ENCODE data around the gene MBP. TPM values are rescaled to one million over a fixed set of nuclear protein-coding genes. Genes with fewer than 3 reads are reported as not detected.

The MBP gene
- total and polyA plus RNA-seq, 2 experiments from 2014 or later, result 18.4 to 22.9 TPM

DNA sequence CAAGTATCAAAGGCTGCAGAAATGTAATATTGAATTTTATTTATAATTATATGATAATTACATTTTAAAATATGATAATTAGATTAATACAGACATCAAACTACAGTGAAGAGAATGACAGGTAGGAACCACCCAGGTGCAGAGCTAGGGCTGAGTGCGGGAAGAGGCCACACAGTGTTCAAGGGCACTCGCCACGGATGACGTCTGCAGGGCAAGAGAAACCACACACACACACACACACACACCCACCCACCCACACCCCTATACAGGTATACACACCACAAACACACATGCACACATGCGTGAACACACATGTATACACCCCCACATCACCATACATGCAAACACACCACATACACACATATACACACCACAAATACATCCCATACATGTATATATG is 41.2 kb downstream of the MBP start:
- no peak overlapping the region for H3K27ac ChIP-seq (ENCODE audit: low read depth)
- H3K4me1 ChIP-seq (ENCODE audit: insufficient read depth), result peaks cover 31% of the 10 kb centered on the region
- no peaks in the 10 kb centered on the region for H3K9me3 Mint-ChIP-seq
- peaks cover 52% of the 10 kb centered on the region for H3K4me1 Mint-ChIP-seq
- H3K27me3 Mint-ChIP-seq (ENCODE audit: insufficient read depth, low read depth, poor library complexity), result peaks cover 35% of the 10 kb centered on the region
- H3K79me2 ChIP-seq (replicated peaks; ENCODE audit: insufficient read depth), result no peaks in the 10 kb centered on the region
- no peak overlapping the region for H3K4me3 ChIP-seq
- H3K4me2 ChIP-seq, result no peak overlapping the region
- no peaks in the 10 kb centered on the region for H3F3A ChIP-seq (replicated peaks; ENCODE audit: low read depth)
- DNase-seq (ENCODE audit: low spot score), result no peak
- H4K20me1 ChIP-seq (replicated peaks; ENCODE audit: insufficient read depth), result no peaks in the 10 kb centered on the region
- no peak overlapping the region for H3K27ac Mint-ChIP-seq
- TF ChIP-seq NANOG (IDR thresholded peaks at IDR 0.05; ENCODE audit: borderline replicate concordance) (no peak), JUNB (IDR thresholded peaks at IDR 0.05; ENCODE audit: unreplicated experiment) (no peak), EZH2phosphoT487 (IDR thresholded peaks at IDR 0.05; ENCODE audit: unreplicated experiment) (no peak), CREB1 (CRISPR knock-in tag; IDR thresholded peaks at IDR 0.05; ENCODE audit: low read depth) (no peak), ZNF331 (CRISPR knock-in tag; IDR thresholded peaks at IDR 0.05; ENCODE audit: low read depth) (no peak), STAT1 (IDR thresholded peaks at IDR 0.05; ENCODE audit: unreplicated experiment) (no peak), EZH2 (IDR thresholded peaks at IDR 0.05; ENCODE audit: low read depth, unreplicated experiment) (no peak), POLR2AphosphoS5 (IDR thresholded peaks at IDR 0.05; ENCODE audit: low read depth) (no peak), ZNF114 (CRISPR knock-in tag; IDR thresholded peaks at IDR 0.05) (no peak)
- TF ChIP-seq, protein P1, sequence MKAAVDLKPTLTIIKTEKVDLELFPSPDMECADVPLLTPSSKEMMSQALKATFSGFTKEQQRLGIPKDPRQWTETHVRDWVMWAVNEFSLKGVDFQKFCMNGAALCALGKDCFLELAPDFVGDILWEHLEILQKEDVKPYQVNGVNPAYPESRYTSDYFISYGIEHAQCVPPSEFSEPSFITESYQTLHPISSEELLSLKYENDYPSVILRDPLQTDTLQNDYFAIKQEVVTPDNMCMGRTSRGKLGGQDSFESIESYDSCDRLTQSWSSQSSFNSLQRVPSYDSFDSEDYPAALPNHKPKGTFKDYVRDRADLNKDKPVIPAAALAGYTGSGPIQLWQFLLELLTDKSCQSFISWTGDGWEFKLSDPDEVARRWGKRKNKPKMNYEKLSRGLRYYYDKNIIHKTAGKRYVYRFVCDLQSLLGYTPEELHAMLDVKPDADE (IDR thresholded peaks at IDR 0.05), result no peak
- TF ChIP-seq, protein P2, sequence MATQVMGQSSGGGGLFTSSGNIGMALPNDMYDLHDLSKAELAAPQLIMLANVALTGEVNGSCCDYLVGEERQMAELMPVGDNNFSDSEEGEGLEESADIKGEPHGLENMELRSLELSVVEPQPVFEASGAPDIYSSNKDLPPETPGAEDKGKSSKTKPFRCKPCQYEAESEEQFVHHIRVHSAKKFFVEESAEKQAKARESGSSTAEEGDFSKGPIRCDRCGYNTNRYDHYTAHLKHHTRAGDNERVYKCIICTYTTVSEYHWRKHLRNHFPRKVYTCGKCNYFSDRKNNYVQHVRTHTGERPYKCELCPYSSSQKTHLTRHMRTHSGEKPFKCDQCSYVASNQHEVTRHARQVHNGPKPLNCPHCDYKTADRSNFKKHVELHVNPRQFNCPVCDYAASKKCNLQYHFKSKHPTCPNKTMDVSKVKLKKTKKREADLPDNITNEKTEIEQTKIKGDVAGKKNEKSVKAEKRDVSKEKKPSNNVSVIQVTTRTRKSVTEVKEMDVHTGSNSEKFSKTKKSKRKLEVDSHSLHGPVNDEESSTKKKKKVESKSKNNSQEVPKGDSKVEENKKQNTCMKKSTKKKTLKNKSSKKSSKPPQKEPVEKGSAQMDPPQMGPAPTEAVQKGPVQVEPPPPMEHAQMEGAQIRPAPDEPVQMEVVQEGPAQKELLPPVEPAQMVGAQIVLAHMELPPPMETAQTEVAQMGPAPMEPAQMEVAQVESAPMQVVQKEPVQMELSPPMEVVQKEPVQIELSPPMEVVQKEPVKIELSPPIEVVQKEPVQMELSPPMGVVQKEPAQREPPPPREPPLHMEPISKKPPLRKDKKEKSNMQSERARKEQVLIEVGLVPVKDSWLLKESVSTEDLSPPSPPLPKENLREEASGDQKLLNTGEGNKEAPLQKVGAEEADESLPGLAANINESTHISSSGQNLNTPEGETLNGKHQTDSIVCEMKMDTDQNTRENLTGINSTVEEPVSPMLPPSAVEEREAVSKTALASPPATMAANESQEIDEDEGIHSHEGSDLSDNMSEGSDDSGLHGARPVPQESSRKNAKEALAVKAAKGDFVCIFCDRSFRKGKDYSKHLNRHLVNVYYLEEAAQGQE (IDR thresholded peaks at IDR 0.05; ENCODE audit: unreplicated experiment), result no peak
- TF ChIP-seq, protein P3, sequence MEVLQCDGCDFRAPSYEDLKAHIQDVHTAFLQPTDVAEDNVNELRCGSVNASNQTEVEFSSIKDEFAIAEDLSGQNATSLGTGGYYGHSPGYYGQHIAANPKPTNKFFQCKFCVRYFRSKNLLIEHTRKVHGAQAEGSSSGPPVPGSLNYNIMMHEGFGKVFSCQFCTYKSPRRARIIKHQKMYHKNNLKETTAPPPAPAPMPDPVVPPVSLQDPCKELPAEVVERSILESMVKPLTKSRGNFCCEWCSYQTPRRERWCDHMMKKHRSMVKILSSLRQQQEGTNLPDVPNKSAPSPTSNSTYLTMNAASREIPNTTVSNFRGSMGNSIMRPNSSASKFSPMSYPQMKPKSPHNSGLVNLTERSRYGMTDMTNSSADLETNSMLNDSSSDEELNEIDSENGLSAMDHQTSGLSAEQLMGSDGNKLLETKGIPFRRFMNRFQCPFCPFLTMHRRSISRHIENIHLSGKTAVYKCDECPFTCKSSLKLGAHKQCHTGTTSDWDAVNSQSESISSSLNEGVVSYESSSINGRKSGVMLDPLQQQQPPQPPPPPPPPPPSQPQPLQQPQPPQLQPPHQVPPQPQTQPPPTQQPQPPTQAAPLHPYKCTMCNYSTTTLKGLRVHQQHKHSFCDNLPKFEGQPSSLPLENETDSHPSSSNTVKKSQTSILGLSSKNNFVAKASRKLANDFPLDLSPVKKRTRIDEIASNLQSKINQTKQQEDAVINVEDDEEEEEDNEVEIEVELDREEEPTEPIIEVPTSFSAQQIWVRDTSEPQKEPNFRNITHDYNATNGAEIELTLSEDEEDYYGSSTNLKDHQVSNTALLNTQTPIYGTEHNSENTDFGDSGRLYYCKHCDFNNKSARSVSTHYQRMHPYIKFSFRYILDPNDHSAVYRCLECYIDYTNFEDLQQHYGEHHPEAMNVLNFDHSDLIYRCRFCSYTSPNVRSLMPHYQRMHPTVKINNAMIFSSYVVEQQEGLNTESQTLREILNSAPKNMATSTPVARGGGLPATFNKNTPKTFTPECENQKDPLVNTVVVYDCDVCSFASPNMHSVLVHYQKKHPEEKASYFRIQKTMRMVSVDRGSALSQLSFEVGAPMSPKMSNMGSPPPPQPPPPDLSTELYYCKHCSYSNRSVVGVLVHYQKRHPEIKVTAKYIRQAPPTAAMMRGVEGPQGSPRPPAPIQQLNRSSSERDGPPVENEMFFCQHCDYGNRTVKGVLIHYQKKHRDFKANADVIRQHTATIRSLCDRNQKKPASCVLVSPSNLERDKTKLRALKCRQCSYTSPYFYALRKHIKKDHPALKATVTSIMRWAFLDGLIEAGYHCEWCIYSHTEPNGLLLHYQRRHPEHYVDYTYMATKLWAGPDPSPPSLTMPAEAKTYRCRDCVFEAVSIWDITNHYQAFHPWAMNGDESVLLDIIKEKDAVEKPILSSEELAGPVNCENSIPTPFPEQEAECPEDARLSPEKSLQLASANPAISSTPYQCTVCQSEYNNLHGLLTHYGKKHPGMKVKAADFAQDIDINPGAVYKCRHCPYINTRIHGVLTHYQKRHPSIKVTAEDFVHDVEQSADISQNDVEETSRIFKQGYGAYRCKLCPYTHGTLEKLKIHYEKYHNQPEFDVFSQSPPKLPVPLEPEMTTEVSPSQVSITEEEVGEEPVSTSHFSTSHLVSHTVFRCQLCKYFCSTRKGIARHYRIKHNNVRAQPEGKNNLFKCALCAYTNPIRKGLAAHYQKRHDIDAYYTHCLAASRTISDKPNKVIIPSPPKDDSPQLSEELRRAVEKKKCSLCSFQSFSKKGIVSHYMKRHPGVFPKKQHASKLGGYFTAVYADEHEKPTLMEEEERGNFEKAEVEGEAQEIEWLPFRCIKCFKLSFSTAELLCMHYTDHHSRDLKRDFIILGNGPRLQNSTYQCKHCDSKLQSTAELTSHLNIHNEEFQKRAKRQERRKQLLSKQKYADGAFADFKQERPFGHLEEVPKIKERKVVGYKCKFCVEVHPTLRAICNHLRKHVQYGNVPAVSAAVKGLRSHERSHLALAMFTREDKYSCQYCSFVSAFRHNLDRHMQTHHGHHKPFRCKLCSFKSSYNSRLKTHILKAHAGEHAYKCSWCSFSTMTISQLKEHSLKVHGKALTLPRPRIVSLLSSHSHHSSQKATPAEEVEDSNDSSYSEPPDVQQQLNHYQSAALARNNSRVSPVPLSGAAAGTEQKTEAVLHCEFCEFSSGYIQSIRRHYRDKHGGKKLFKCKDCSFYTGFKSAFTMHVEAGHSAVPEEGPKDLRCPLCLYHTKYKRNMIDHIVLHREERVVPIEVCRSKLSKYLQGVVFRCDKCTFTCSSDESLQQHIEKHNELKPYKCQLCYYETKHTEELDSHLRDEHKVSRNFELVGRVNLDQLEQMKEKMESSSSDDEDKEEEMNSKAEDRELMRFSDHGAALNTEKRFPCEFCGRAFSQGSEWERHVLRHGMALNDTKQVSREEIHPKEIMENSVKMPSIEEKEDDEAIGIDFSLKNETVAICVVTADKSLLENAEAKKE (CRISPR knock-in tag; IDR thresholded peaks at IDR 0.05), result no peak
- TF ChIP-seq, protein P4, sequence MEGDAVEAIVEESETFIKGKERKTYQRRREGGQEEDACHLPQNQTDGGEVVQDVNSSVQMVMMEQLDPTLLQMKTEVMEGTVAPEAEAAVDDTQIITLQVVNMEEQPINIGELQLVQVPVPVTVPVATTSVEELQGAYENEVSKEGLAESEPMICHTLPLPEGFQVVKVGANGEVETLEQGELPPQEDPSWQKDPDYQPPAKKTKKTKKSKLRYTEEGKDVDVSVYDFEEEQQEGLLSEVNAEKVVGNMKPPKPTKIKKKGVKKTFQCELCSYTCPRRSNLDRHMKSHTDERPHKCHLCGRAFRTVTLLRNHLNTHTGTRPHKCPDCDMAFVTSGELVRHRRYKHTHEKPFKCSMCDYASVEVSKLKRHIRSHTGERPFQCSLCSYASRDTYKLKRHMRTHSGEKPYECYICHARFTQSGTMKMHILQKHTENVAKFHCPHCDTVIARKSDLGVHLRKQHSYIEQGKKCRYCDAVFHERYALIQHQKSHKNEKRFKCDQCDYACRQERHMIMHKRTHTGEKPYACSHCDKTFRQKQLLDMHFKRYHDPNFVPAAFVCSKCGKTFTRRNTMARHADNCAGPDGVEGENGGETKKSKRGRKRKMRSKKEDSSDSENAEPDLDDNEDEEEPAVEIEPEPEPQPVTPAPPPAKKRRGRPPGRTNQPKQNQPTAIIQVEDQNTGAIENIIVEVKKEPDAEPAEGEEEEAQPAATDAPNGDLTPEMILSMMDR (conservative IDR thresholded peaks at IDR 0.05; ENCODE audit: low read depth in 2 of 2), result no peak
- no peaks in the 10 kb centered on the region for H3K36me3 ChIP-seq (ENCODE audit: insufficient read depth)
- H3K36me3 Mint-ChIP-seq (ENCODE audit: low read depth), result no peaks in the 10 kb centered on the region; the same call in 2 of the 3 replicates
- H3K9me2 ChIP-seq (ENCODE audit: insufficient read depth), result no peaks in the 10 kb centered on the region
- no peak overlapping the region for H2AFZ ChIP-seq
- H3K4me3 Mint-ChIP-seq, result no peak overlapping the region
- H3K27me3 ChIP-seq (ENCODE audit: insufficient read depth), result peaks cover 8% of the 10 kb centered on the region
- ATAC-seq, result no peak

All from GM23338 (cell line).